Glutamatergic neuron (in vitro differentiated cells): ENCODE results near the gene LRRC37A3. TPM values are rescaled to one million over a fixed set of nuclear protein-coding genes. Genes with fewer than 3 reads are reported as not detected.

Experiments used
- DNase-seq: peaks from one replicate; pipeline ENCODE4 v3.0.0; 2022
- H3K27ac Mint-ChIP-seq: one replicate; pipeline ENCODE4 v1.8.0; 2020; ENCODE audit warnings: mild to moderate bottlenecking, mixed read lengths, inconsistent platforms; ENCODE audit not compliant: unreplicated experiment
- H3K27me3 Mint-ChIP-seq: one replicate; pipeline ENCODE4 v1.8.0; 2020; ENCODE audit warnings: mild to moderate bottlenecking, moderate library complexity, mixed read lengths, inconsistent platforms; ENCODE audit not compliant: unreplicated experiment
- H3K36me3 Mint-ChIP-seq: one replicate; pipeline ENCODE4 v1.8.0; 2020; ENCODE audit warnings: mild to moderate bottlenecking, mixed read lengths, inconsistent platforms; ENCODE audit not compliant: unreplicated experiment
- H3K4me1 Mint-ChIP-seq: one replicate; pipeline ENCODE4 v1.8.0; 2020; ENCODE audit warnings: mild to moderate bottlenecking, low read depth, mixed read lengths, inconsistent platforms; ENCODE audit not compliant: unreplicated experiment
- H3K4me3 Mint-ChIP-seq: one replicate; pipeline ENCODE4 v1.8.0; 2020; ENCODE audit warnings: mild to moderate bottlenecking, mixed read lengths, inconsistent platforms; ENCODE audit not compliant: unreplicated experiment
- H3K9me3 Mint-ChIP-seq: one replicate; pipeline ENCODE4 v1.8.0; 2020; ENCODE audit warnings: mild to moderate bottlenecking, moderate library complexity, mixed read lengths, inconsistent platforms; ENCODE audit not compliant: unreplicated experiment
- total RNA-seq: library from RNA; stranded (reverse); fragmentation: NEBNext Ultra II Directional; extraction: Animal tissue kit (Norgen Biotek cat#: 25700); gene quantifications from one replicate; pipeline ENCODE4 v1.2.1, GENCODE V29; 2021; ENCODE audit not compliant: unreplicated experiment
- TF ChIP-seq, protein P1 (sequence below): fragments of 200-600 bp; sonication (generic); IDR thresholded peaks from one replicate; pipeline ENCODE4 v1.5.0; 2021; ENCODE audit not compliant: partially characterized antibody, unreplicated experiment

Gene LRRC37A3
- total RNA-seq, 1 donor from 2014 or later: 31.1 TPM

GRCh38 chr17:64951877-64952276, 32.6 kb upstream of the LRRC37A3 start:
- DNase-seq: no peak
- no peaks in the 10 kb centered on the region for H3K27me3 Mint-ChIP-seq
- H3K9me3 Mint-ChIP-seq: no peaks in the 10 kb centered on the region
- H3K4me3 Mint-ChIP-seq: no peak overlapping the region
- H3K4me1 Mint-ChIP-seq: no peaks in the 10 kb centered on the region
- TF ChIP-seq, protein P1, sequence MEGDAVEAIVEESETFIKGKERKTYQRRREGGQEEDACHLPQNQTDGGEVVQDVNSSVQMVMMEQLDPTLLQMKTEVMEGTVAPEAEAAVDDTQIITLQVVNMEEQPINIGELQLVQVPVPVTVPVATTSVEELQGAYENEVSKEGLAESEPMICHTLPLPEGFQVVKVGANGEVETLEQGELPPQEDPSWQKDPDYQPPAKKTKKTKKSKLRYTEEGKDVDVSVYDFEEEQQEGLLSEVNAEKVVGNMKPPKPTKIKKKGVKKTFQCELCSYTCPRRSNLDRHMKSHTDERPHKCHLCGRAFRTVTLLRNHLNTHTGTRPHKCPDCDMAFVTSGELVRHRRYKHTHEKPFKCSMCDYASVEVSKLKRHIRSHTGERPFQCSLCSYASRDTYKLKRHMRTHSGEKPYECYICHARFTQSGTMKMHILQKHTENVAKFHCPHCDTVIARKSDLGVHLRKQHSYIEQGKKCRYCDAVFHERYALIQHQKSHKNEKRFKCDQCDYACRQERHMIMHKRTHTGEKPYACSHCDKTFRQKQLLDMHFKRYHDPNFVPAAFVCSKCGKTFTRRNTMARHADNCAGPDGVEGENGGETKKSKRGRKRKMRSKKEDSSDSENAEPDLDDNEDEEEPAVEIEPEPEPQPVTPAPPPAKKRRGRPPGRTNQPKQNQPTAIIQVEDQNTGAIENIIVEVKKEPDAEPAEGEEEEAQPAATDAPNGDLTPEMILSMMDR: no peak
- H3K36me3 Mint-ChIP-seq: no peaks in the 10 kb centered on the region
- H3K27ac Mint-ChIP-seq: no peak overlapping the region

DNA sequence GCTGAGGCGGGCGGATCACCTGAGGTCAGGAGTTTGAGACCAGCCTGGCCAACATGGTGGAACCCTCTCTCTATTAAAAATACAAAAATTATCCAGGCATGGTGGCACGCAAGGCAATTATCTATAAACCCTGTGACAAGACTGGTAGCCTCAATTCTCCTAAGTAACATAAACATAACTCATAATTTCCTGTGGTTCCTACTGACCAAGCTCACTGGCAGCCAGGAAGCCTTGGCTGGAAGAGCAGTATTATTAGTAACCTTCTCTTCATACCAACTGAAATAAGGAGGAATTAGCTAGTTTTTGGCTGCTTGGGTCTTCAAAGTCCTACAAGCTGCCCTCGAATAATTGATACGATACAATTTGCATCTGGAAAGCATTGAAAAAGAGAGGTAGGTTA, 31.6 kb upstream of the LRRC37A3 start:
- no peaks in the 10 kb centered on the region for H3K36me3 Mint-ChIP-seq
- DNase-seq: no peak
- no peak overlapping the region for H3K27ac Mint-ChIP-seq
- H3K4me1 Mint-ChIP-seq: no peaks in the 10 kb centered on the region
- TF ChIP-seq, protein P1: no peak
- no peaks in the 10 kb centered on the region for H3K27me3 Mint-ChIP-seq
- no peaks in the 10 kb centered on the region for H3K9me3 Mint-ChIP-seq
- H3K4me3 Mint-ChIP-seq: no peak overlapping the region

GRCh38 chr17:64947152-64947551, 27.9 kb upstream of the LRRC37A3 start:
- H3K4me1 Mint-ChIP-seq: no peaks in the 10 kb centered on the region
- H3K4me3 Mint-ChIP-seq: no peak overlapping the region
- H3K36me3 Mint-ChIP-seq: no peaks in the 10 kb centered on the region
- no peak for DNase-seq
- TF ChIP-seq, protein P1: no peak
- H3K27ac Mint-ChIP-seq: no peak overlapping the region
- H3K27me3 Mint-ChIP-seq: no peaks in the 10 kb centered on the region
- no peaks in the 10 kb centered on the region for H3K9me3 Mint-ChIP-seq

- Mint-ChIP-seq H3K27ac (no peak overlapping the region), H3K9me3 (no peaks in the 10 kb centered on the region), H3K4me1 (no peaks in the 10 kb centered on the region), H3K4me3 (no peak overlapping the region), H3K27me3 (peaks cover 2% of the 10 kb centered on the region), H3K36me3 (no peaks in the 10 kb centered on the region)
- TF ChIP-seq, protein P1: no peak
- DNase-seq: no peak
Observed at GRCh38 chr17:64941761-64942160, 22.5 kb upstream of the LRRC37A3 start.

DNA sequence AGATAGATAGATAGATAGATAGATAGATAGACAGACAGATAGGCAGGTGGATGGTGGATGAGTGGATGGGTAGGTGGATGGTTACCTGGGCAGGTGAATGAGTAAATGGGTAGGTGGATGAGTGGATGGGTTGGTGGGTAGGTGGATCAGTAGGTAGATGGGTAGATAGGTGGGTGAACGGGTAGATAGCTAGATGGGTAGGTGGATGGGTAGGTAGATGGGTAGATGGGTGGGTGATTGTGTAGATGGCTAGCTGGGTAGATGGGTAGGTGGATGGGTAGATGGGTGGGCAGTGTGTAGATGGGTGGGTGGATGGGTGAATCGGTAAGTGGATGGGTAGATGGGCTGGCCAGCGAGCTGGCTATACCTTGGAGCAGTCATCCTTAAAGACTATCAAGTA, 21.8 kb upstream of the LRRC37A3 start:
- peaks cover 3% of the 10 kb centered on the region for H3K27me3 Mint-ChIP-seq
- H3K36me3 Mint-ChIP-seq: no peaks in the 10 kb centered on the region
- no peaks in the 10 kb centered on the region for H3K9me3 Mint-ChIP-seq
- DNase-seq: no peak
- TF ChIP-seq, protein P1: no peak
- H3K4me1 Mint-ChIP-seq: no peaks in the 10 kb centered on the region
- H3K4me3 Mint-ChIP-seq: no peak overlapping the region
- no peak overlapping the region for H3K27ac Mint-ChIP-seq
